ENCODE measurements around the gene SEMG2.

The SEMG2 gene

GRCh38 chr20:45229264-45230056 is 8.3 kb downstream of the SEMG2 start:
- DNase-seq = no peak

- DNase-seq = no peak
These were observed 9.5 kb downstream of the SEMG2 start for GRCh38 chr20:45230631-45231030.

- DNase-seq = no peak
These were observed 14.8 kb downstream of the SEMG2 start for GRCh38 chr20:45235995-45236394.

GRCh38 chr20:45238139-45238538 is 17.0 kb downstream of the SEMG2 start:
- no peak for DNase-seq

GRCh38 chr20:45246109-45246508 is 24.9 kb downstream of the SEMG2 start:
- DNase-seq = no peak

GRCh38 chr20:45247865-45248264 is 26.7 kb downstream of the SEMG2 start:
- DNase-seq = no peak

- DNase-seq = no peak
These were observed 27.4 kb downstream of the SEMG2 start for GRCh38 chr20:45248609-45249008.

GRCh38 chr20:45251884-45252560 is 30.8 kb downstream of the SEMG2 start:
- DNase-seq = no peak

- no peak for DNase-seq
These were observed 32.1 kb downstream of the SEMG2 start for GRCh38 chr20:45253261-45253660.

GRCh38 chr20:45254383-45255262 is 33.5 kb downstream of the SEMG2 start, which contains the start of gene SLPI:
SLPI (minus strand) TSS chr20:45254564; CDS start chr20:45254543, 21 bp downstream.
- no peak for DNase-seq

- no peak for DNase-seq
These were observed 36.0 kb downstream of the SEMG2 start for GRCh38 chr20:45257161-45257560.

- DNase-seq = no peak
These were observed 36.5 kb downstream of the SEMG2 start for GRCh38 chr20:45257711-45258110.

- no peak for DNase-seq
These were observed 37.1 kb downstream of the SEMG2 start for GRCh38 chr20:45258259-45258658.

GRCh38 chr20:45258664-45259063 is 37.5 kb downstream of the SEMG2 start:
- no peak for DNase-seq

GRCh38 chr20:45263556-45264266 is 42.5 kb downstream of the SEMG2 start:
- no peak for DNase-seq

- DNase-seq = no peak
These were observed 45.8 kb downstream of the SEMG2 start for GRCh38 chr20:45266977-45267376.

- no peak for DNase-seq
These were observed 47.4 kb downstream of the SEMG2 start for GRCh38 chr20:45268531-45268930.

GRCh38 chr20:45269056-45269455 is 47.9 kb downstream of the SEMG2 start:
- DNase-seq = no peak

GRCh38 chr20:45269754-45270270 is 48.6 kb downstream of the SEMG2 start:
- no peak for DNase-seq
